HG02852 (cell line): ENCODE measurements around the gene PHF19.

Source experiments
- ATAC-seq: cut with Tn5 transposase; IDR thresholded peaks from one replicate; pipeline ENCODE4 v1.9.1; 2021; ENCODE audit warnings: mild to moderate bottlenecking, moderate library complexity; ENCODE audit not compliant: unreplicated experiment

PHF19 gene

DNA sequence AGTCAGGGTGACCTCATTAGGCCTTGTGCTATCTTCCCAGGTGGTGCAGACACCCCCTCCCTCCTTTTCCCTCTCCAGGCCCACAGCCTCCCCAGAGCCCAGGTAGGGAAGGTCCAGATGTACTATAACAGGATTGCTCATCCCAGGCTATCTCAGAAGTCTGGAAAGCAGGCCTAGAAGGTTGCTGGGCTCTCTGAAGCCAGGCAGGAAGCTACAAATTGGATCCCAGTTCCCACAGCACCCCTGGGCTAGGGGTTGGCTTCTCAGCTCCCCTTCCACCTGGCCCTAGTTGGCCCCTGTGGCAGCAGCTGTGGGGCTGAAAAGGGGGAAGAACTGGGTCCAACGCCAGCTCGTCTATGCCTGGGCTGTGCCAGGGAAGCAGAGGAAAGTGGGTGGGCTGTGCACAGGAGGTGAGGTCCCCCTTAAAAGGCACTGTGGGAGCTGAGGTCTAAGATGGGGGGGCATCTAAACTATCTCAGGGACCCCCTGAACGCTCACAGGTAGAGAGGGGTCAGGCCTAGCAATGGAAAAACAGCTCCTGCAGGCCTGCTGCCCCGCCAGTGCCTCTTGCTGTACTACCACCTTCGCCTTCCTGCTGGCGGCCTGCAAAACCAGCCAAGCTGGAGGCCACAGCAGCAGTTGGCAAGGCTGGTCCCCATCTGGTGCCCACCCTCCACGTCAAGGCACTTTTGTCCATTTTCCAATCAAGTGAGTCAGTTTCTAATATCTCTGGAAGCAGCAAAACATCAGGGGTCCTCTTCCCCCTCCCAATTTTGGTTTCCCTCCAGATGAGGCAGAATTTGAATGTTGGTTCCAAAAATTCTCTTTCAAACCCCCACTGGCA lies 20.9 kb downstream of the PHF19 start:
- no peak for ATAC-seq

DNA sequence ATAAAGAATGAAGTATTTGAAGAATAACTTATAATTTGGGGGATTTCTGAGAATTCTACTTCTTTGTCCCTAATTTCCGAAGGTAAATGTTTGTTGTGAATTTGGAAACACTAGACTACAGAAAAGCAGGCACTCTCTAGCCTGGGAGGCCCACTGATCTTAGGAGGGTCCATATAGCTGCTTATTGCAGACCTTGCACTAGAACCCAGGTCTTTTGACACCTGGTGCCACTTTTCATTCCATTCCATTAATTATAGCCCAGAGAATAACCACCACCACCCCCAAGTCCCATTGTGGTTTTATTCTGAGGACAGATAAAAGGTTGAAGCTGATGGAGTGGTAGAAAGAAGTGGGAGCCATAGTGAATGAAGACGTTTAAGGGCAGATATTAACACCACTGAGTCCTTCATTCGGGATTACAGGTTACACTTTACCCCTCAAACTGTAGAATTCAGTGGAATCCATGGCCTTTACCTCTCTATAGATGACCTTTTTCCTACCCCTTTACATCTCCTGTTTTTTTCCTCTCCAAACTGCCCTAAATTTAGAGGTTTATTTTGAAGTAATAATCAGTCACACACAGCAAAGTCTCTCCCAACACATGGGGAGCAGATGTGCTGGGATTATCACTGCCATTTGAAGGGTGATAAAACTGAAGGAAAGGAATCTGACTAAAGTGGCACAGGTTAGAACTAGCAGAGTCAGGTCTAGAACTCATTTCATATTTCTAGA lies 22.2 kb downstream of the PHF19 start:
- ATAC-seq: no peak

GRCh38 chr9:120853198-120853597 lies 23.8 kb downstream of the PHF19 start:
- no peak for ATAC-seq

- no peak for ATAC-seq
These were observed 24.6 kb downstream of the PHF19 start for GRCh38 chr9:120852240-120853010.

DNA sequence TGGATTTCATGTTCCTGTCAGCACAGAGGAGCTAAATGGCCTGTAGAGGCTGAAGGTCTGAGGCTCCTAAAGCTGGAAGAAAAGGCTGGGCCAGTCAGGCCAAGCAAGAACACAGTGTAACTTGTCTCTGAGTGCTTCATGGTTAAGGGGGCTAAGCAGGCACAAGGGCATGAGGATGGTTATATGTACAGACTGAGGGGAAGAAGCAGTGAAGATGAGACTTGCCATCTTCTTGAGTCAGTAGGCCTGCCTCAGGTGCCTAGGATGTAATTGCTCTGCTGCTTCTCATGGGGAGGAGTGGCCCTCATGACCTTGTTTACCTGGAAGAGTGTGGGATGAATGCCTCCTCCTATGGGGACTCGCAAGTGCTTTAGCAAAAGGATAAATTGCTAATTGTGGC lies 25.5 kb downstream of the PHF19 start:
- ATAC-seq: no peak

GRCh38 chr9:120850315-120850714 lies 26.7 kb downstream of the PHF19 start:
- ATAC-seq: no peak

- no peak for ATAC-seq
These were observed 30.1 kb downstream of the PHF19 start for GRCh38 chr9:120846906-120847305.

- ATAC-seq: no peak
These were observed 30.6 kb downstream of the PHF19 start for GRCh38 chr9:120846251-120846889.

DNA sequence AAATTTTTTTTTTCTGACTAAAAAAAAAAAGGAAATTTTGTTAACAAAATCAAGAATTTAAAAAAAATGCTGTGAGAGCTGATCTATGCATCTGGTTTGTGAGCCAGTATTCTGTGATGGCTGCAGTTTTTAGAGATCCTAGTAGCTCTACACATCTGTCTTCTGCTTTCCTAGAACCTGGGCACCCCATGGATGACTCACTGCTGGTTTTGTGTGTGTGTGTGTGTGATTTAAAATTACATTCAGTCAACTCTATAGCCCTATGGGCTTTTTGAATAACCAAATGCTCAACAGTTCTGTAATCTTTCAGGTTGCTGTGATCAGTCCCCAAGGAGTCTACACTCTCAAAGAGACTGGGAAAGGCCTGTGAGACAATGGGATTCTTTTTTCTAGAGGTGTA lies 31.7 kb downstream of the PHF19 start:
- ATAC-seq: no peak

GRCh38 chr9:120842685-120843485 lies 34.1 kb downstream of the PHF19 start, which contains the start of gene PSMD5:
Gene PSMD5 (minus strand): TSS chr9:120842922. CDS start chr9:120842909, 13 bp downstream.
- peak; percentile 99 for ATAC-seq

- ATAC-seq: peak; percentile 15
These were observed 34.9 kb downstream of the PHF19 start for GRCh38 chr9:120841930-120842684.

- ATAC-seq: no peak
These were observed 37.8 kb downstream of the PHF19 start for GRCh38 chr9:120839146-120839545.

DNA sequence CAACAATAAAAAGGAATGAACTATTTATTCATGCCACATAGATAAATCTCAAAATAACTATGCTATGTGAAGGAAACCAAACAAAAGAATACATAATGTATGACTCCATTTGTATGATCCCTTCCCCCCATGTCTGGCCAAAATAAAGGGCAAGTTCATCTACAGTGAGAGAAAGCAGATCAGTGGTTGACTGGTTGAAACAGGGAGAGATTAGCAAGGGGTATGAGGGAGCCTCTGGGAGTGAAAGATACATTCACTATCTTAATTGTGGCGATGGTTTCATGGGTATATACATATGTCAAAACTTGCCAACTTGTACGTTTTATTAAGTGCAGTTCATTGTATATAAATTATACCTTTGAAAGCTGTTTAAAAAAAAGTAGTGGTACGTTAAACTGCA lies 39.1 kb downstream of the PHF19 start:
- ATAC-seq: no peak

DNA sequence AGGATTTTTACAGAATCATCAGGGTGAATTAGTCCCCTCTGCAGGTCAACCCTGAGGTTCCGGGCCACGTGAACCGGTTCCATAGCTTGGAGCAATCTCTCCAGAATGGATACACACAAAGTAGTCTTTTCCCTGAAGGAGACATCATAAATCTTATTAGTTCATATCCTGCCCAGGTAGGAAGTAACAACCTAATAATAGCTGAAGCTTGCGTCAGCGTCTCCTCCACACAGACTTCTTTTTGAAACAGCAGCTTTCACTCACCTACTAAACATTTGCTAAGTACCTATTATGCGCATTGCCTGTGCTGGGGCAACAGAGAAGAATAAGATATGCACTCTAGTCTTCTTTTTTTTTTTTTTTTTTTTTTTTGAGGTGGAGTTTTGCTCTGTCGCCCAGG lies 43.7 kb downstream of the PHF19 start:
- no peak for ATAC-seq

DNA sequence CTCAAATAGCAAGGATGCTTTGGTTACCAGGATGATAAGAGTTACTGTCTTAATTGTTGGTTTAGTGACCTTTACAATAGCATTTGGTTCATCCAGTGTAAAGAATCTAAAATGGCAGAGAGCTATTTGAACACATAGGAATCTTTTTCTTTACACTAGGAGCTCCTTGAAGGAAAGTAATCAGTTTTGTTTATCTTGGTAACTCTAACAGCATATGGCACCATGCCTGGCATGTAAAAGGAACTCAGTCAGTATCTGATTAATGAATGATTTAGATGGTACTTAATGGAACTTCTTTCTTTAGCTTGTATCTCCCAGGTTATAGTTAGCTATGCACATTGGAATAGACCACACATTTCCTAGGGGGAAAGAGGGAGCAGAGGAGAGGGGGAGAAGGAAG lies 44.2 kb downstream of the PHF19 start:
- ATAC-seq: no peak

DNA sequence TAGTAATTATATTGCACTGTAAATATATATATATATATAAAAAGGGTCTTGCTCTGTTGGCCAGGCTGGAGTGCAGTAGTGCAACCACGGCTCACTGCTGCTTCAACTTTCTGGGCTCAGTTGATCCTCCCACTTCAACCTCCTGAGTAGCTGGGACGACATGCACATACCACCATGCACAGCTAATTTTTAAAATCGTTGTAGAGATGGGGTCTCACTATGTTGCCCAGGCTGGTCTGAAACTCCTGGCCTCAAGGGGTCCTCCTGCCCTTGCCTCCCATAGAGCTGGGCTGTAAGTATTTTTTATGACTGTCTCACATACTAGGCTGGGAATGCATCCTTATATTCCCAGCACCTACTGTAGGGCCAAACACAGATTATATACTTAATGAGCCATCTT lies 46.1 kb downstream of the PHF19 start:
- no peak for ATAC-seq

GRCh38 chr9:120830151-120830550 lies 46.8 kb downstream of the PHF19 start:
- ATAC-seq: no peak

GRCh38 chr9:120829650-120830049 lies 47.3 kb downstream of the PHF19 start:
- no peak for ATAC-seq

DNA sequence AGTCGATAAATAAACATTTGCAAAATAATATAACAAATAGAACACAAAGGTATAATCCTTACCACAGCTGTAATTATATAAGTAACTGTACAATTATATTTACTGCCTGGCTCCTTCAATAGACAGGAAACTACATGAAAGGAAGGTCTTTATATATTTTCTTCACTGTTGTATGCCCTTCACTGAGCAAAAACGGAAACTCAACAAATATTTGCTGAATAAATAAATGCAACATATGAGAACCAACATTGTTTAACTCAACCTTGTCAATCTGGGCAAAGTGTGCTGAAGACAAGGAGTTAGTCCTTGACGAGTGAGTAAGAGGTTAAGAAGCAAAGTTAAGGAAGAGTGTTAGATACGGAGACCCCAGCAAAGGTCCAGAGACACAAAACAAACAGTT lies 56.9 kb downstream of the PHF19 start:
- no peak for ATAC-seq
